Transverse colon (tissue), 4 donors: ENCODE measurements around the gene ZIC4. TPM values are rescaled to one million over a fixed set of nuclear protein-coding genes. Genes with fewer than 3 reads are reported as not detected.

Source experiments
- DNase-seq: peaks from one replicate; pipeline ENCODE4 v3.0.0-alpha.2; 2019
- H3K27ac ChIP-seq, 4 donors: fragments of 200-600 bp; sonication (generic); 2 replicates each; pipeline ENCODE4 v1.5.1; 2016 to 2018; ENCODE audit warnings: inconsistent platforms in 4 of 4
- H3K27me3 ChIP-seq: fragments of 200-600 bp; sonication (generic); 2 replicates; pipeline ENCODE4 v1.5.1; 2017; ENCODE audit warnings: inconsistent platforms
- H3K36me3 ChIP-seq, 4 donors: fragments of 200-600 bp; sonication (generic); 2 replicates each; pipeline ENCODE4 v1.5.1; 2017 to 2019; ENCODE audit warnings: inconsistent platforms in 4 of 4
- H3K4me1 ChIP-seq, 4 donors: fragments of 200-600 bp; sonication (generic); 2 replicates each; pipeline ENCODE4 v1.5.1; 2017 to 2020; ENCODE audit warnings: inconsistent platforms in 4 of 4
- H3K4me3 ChIP-seq, 4 donors: fragments of 200-600 bp; sonication (generic); 1 replicate in 1 of 4; 2 replicates in 3 of 4; pipeline versions ENCODE4 v1.5.1 to v1.6.1; 2017 to 2019; ENCODE audit warnings: inconsistent platforms in 4 of 4
- H3K9me3 ChIP-seq, 2 donors: fragments of 200-600 bp; sonication (generic); 2 replicates each; pipeline ENCODE4 v1.5.1; 2017 to 2019; ENCODE audit warnings: inconsistent platforms in 2 of 2
- CTCF ChIP-seq, 5 experiments: fragments of 200-600 bp in 3 of 5; fragments of 450-650 bp in 2 of 5; sonication (generic) in 3 of 5; IDR thresholded peaks; 1 replicate in 2 of 5; 2 replicates in 3 of 5; pipeline ENCODE4 v1.5.1; 2016 to 2017; ENCODE audit warnings: antibody characterized with exemption in 5 of 5, inconsistent platforms in 3 of 5, mild to moderate bottlenecking in 2 of 5, moderate library complexity in 1 of 5
- EP300 ChIP-seq: sonication (generic); formaldehyde crosslinking; IDR thresholded peaks from one replicate; pipeline ENCODE4 v1.6.1; 2017; ENCODE audit warnings: antibody characterized with exemption, low read depth
- POLR2A ChIP-seq: fragments of 450-650 bp; IDR thresholded peaks from one replicate; pipeline ENCODE4 v1.6.1; 2016; ENCODE audit warnings: antibody characterized with exemption, mild to moderate bottlenecking, moderate library complexity
- POLR2AphosphoS5 ChIP-seq, 3 donors: sonication (generic); formaldehyde crosslinking; IDR thresholded peaks; one replicate each; pipeline ENCODE4 v1.6.1; 2016; ENCODE audit warnings: antibody characterized with exemption in 3 of 3
- WGBS, 2 donors: methylation state at CpG; one replicate each; pipeline ENCODE4 v1.1.5; 2018; ENCODE audit warnings: low coverage in 1 of 2; 5-methylcytosine and 5-hydroxymethylcytosine counted together
- in situ Hi-C, 4 donors: fragments of 200-750 bp; cut with MboI; loops; one replicate each; pipeline versions ENCODE4 v1.15.0 to v1.15.1; 2017; ENCODE audit warnings: low sequenced_read_pairs in 3 of 4, low pct_ligation_motif_present in 1 of 4, low pct_unique_long_range_greater_than_20kb in 1 of 4
- intact Hi-C: fragments of 100-400 bp; cut with DNase I; formaldehyde crosslinking; loops from one replicate; pipeline ENCODE4 v1.15.1; 2023; ENCODE audit warnings: low total_unique reads
- total RNA-seq, 4 donors: library from RNA; depleted of rRNA; stranded (reverse); fragments of >200 nt; gene quantifications; one replicate each; pipeline ENCODE4 v1.1.0, GENCODE V29; 2016

ZIC4 gene
- total RNA-seq, 4 donors from 2014 or later: not detected

GRCh38 chr3:147336543-147337278 is 69.6 kb downstream of the ZIC4 start:
- TF ChIP-seq CTCF (IDR thresholded peaks at IDR 0.05): no peak
- TF ChIP-seq POLR2AphosphoS5 (IDR thresholded peaks at IDR 0.05): no peak
- no peak for TF ChIP-seq EP300
- no peak for TF ChIP-seq POLR2A
- Histone ChIP-seq H3K4me3 (no peak overlapping the region), H3K4me1 (no peaks in the 10 kb centered on the region), H3K36me3 (no peaks in the 10 kb centered on the region), H3K27me3 (no peaks in the 10 kb centered on the region), H3K27ac (no peak overlapping the region), H3K9me3 (no peaks in the 10 kb centered on the region)
- 24 to 27% methylated on average over 3 to 4 of the region's 4 CpGs for WGBS, 2 donors
- in situ Hi-C loops: no loop called here
- no peak for DNase-seq
- intact Hi-C loops: no loop called here

Other genes with a start within 250 kb of the ZIC4 start
- gene ZIC1, start 2.8 kb upstream of the ZIC4 start, total RNA-seq: not detected